Measurements from ENCODE around the gene TMEM120B. TPM values are rescaled to one million over a fixed set of nuclear protein-coding genes. Genes with fewer than 3 reads are reported as not detected.
"Not testable (repeated sequence)": the region's sequence is repeated elsewhere in the genome, so short reads cannot be mapped to it uniquely, and the experiment has no call there.

The TMEM120B gene
- total RNA-seq, 2 donors from 2014 or later, result 9.7 to 25.9 TPM

- Mint-ChIP-seq H3K27ac (peak overlapping the region; percentile 95 to 99), H3K36me3 (no peaks in the 10 kb centered on the region), H3K4me1 (ENCODE audit: low read depth in 2 of 2) (peaks cover 70 to 71% of the 10 kb centered on the region in 2 donors), H3K27me3 (no peaks in the 10 kb centered on the region), H3K4me3 (peak overlapping the region; percentile 87), H3K9me3 (no peaks in the 10 kb centered on the region)
- peak; percentile 98 for DNase-seq (ENCODE audit: low spot score)
- ATAC-seq, result peak; percentile 81 to 84
These were observed 77.5 kb downstream of the TMEM120B start for GRCh38 chr12:121789800-121790728.

- H3K4me1 Mint-ChIP-seq (ENCODE audit: low read depth in 2 of 2), result peaks cover 70 to 73% of the 10 kb centered on the region in 2 donors
- H3K27me3 Mint-ChIP-seq; ATAC-seq; H3K9me3 Mint-ChIP-seq; DNase-seq (ENCODE audit: low spot score); H3K36me3 Mint-ChIP-seq: not testable (repeated sequence)
- H3K27ac Mint-ChIP-seq, result peak overlapping the region; percentile 95 to 99
- peak overlapping the region; percentile 87 for H3K4me3 Mint-ChIP-seq
These were observed 78.2 kb downstream of the TMEM120B start for GRCh38 chr12:121790785-121791184.

- H3K27ac Mint-ChIP-seq, result peak overlapping the region; percentile 95 to 99
- no peak for DNase-seq (ENCODE audit: low spot score)
- peak overlapping the region; percentile 87 for H3K4me3 Mint-ChIP-seq
- peaks cover 60 to 62% of the 10 kb centered on the region in 2 donors for H3K4me1 Mint-ChIP-seq (ENCODE audit: low read depth in 2 of 2)
- H3K36me3 Mint-ChIP-seq, result no peaks in the 10 kb centered on the region
- no peaks in the 10 kb centered on the region for H3K27me3 Mint-ChIP-seq
- no peaks in the 10 kb centered on the region for H3K9me3 Mint-ChIP-seq
- ATAC-seq, result no peak
These were observed 79.4 kb downstream of the TMEM120B start for GRCh38 chr12:121791671-121792551.

GRCh38 chr12:121792607-121793439, 80.3 kb downstream of the TMEM120B start:
- Mint-ChIP-seq H3K4me3 (peak overlapping the region; percentile 87), H3K4me1 (ENCODE audit: low read depth in 2 of 2) (peaks cover 57% of the 10 kb centered on the region in 2 donors), H3K27ac (peak overlapping the region; percentile 95 to 99), H3K27me3 (no peaks in the 10 kb centered on the region), H3K9me3 (no peaks in the 10 kb centered on the region), H3K36me3 (no peaks in the 10 kb centered on the region)
- peak; percentile 79 for DNase-seq (ENCODE audit: low spot score)
- ATAC-seq, result peak; percentile 1

GRCh38 chr12:121793440-121793837, 80.9 kb downstream of the TMEM120B start, which contains the start of gene RHOF:
Gene RHOF, minus strand, starts transcription at chr12:121793688. Its CDS starts 55 bp downstream, at chr12:121793633.
- Mint-ChIP-seq H3K27me3 (no peaks in the 10 kb centered on the region), H3K27ac (peak within 1 kb of the TSS; percentile 95 to 99), H3K36me3 (no peaks in the 10 kb centered on the region), H3K9me3 (no peaks in the 10 kb centered on the region), H3K4me3 (peak within 1 kb of the TSS; percentile 87), H3K4me1 (ENCODE audit: low read depth in 2 of 2) (peaks cover 56 to 57% of the 10 kb centered on the region in 2 donors)
- DNase-seq (ENCODE audit: low spot score) (peak; percentile 79), ATAC-seq (peak; percentile 44 to 66)

GRCh38 chr12:121793838-121794533, 81.4 kb downstream of the TMEM120B start:
- DNase-seq (ENCODE audit: low spot score) (peak; percentile 95), ATAC-seq (peak; percentile 78 to 83)
- no peaks in the 10 kb centered on the region for H3K36me3 Mint-ChIP-seq
- H3K27ac Mint-ChIP-seq, result peak overlapping the region; percentile 64 to 70
- H3K9me3 Mint-ChIP-seq, result no peaks in the 10 kb centered on the region
- no peaks in the 10 kb centered on the region for H3K27me3 Mint-ChIP-seq
- H3K4me3 Mint-ChIP-seq, result peak overlapping the region; percentile 87
- H3K4me1 Mint-ChIP-seq (ENCODE audit: low read depth in 2 of 2), result peaks cover 58 to 61% of the 10 kb centered on the region in 2 donors

- peak; percentile 1 to 21 for ATAC-seq
- Mint-ChIP-seq H3K27me3 (no peaks in the 10 kb centered on the region), H3K27ac (peak overlapping the region; percentile 64 to 70), H3K36me3 (no peaks in the 10 kb centered on the region), H3K4me1 (ENCODE audit: low read depth in 2 of 2) (peaks cover 56 to 60% of the 10 kb centered on the region in 2 donors), H3K4me3 (peak overlapping the region; percentile 87), H3K9me3 (no peaks in the 10 kb centered on the region)
- no peak for DNase-seq (ENCODE audit: low spot score)
These were observed 82.0 kb downstream of the TMEM120B start for GRCh38 chr12:121794534-121795033.

- peak overlapping the region; percentile 64 to 70 for H3K27ac Mint-ChIP-seq
- DNase-seq (ENCODE audit: low spot score) (peak; percentile 86), ATAC-seq (peak; percentile 25 to 47)
- no peaks in the 10 kb centered on the region for H3K36me3 Mint-ChIP-seq
- no peaks in the 10 kb centered on the region for H3K9me3 Mint-ChIP-seq
- H3K4me3 Mint-ChIP-seq, result peak overlapping the region; percentile 87
- peaks cover 49 to 53% of the 10 kb centered on the region in 2 donors for H3K4me1 Mint-ChIP-seq (ENCODE audit: low read depth in 2 of 2)
- no peaks in the 10 kb centered on the region for H3K27me3 Mint-ChIP-seq
These were observed 82.7 kb downstream of the TMEM120B start for GRCh38 chr12:121795034-121795968.

- Mint-ChIP-seq H3K27me3 (no peaks in the 10 kb centered on the region), H3K9me3 (no peaks in the 10 kb centered on the region), H3K4me3 (peak overlapping the region; percentile 7), H3K36me3 (peaks cover 4% of the 10 kb centered on the region), H3K4me1 (ENCODE audit: low read depth in 2 of 2) (peaks cover 44 to 46% of the 10 kb centered on the region in 2 donors), H3K27ac (peak overlapping the region in 1 of 2 donors; percentile 84)
- ATAC-seq (no peak), DNase-seq (ENCODE audit: low spot score) (no peak)
These were observed 84.6 kb downstream of the TMEM120B start for GRCh38 chr12:121796855-121797751.

- ATAC-seq (no peak), DNase-seq (ENCODE audit: low spot score) (no peak)
- Mint-ChIP-seq H3K36me3 (peaks cover 4% of the 10 kb centered on the region), H3K4me3 (peak overlapping the region; percentile 77), H3K9me3 (no peaks in the 10 kb centered on the region), H3K4me1 (ENCODE audit: low read depth in 2 of 2) (peaks cover 49% of the 10 kb centered on the region in 2 donors), H3K27ac (peak overlapping the region; percentile 75 to 84), H3K27me3 (no peaks in the 10 kb centered on the region)
These were observed 85.6 kb downstream of the TMEM120B start for GRCh38 chr12:121797937-121798786.
